HepG2 (cell line): ENCODE results near the gene NECAB2. TPM values are rescaled to one million over a fixed set of nuclear protein-coding genes. Genes with fewer than 3 reads are reported as not detected.

Experiments
- ATAC-seq: fragments of 200-7000 bp; cut with Tn5 transposase; 3 replicates; pipeline ENCODE4 v1.9.1; 2020; ENCODE audit warnings: mild to moderate bottlenecking, moderate library complexity
- BruUV-seq: library from RNA; stranded (reverse); fragments of 400-500 nt; replicated peaks from 2 replicates; lab custom pipeline; 2021; lab: Mats Ljungman, UMichigan
- CTCF ChIA-PET: fragments of 300-600 bp; formaldehyde crosslinking; extraction: SDS; loops from one replicate; lab custom pipeline; 2021; ENCODE audit warnings: low total read pairs, inconsistent platforms, low intra/inter-chr PET ratio; lab: Yijun Ruan, JAX
- POLR2A ChIA-PET: fragments of 350-600 bp; sonication (Branson Sonifier 250); formaldehyde crosslinking; loops from one replicate; lab custom pipeline; 2020; ENCODE audit warnings: antibody characterized with exemption, inconsistent platforms; lab: Yijun Ruan, JAX
- DNase-seq: peaks from one replicate; pipeline ENCODE4 v3.0.0-alpha.2; 2015; ENCODE audit warnings: low spot score
- FAIRE-seq: peaks from 3 replicates; lab custom pipeline; 2011; peaks lifted over from hg19 to GRCh38; lab: Jason Lieb, UNC
- H2AFZ ChIP-seq: one replicate; pipeline ENCODE4 v1.6.1; 2011; ENCODE audit warnings: low read length, inconsistent platforms
- H3K27ac ChIP-seq: fragments of 300-600 bp; 3 replicates; pipeline ENCODE4 v1.8.0; 2011; ENCODE audit warnings: mixed run types, mild to moderate bottlenecking, mixed read lengths, low read length, inconsistent platforms; ENCODE audit not compliant: insufficient read depth; ENCODE audit errors: extremely low read length
- H3K27me3 ChIP-seq, 2 experiments: fragments of 200-600 bp in 1 of 2; 2 replicates in 1 of 2; 3 replicates in 1 of 2; pipeline versions ENCODE4 v1.6.0 to v1.8.0; 2011; ENCODE audit warnings: low read length in 2 of 2, mild to moderate bottlenecking in 2 of 2, moderate library complexity in 2 of 2, inconsistent platforms in 1 of 2; ENCODE audit not compliant: insufficient read depth in 2 of 2, control insufficient read depth in 1 of 2
- H3K36me3 ChIP-seq, 2 experiments: fragments of 200-600 bp in 1 of 2; replicated peaks in 1 of 2; 2 replicates in 1 of 2; 3 replicates in 1 of 2; pipeline versions ENCODE4 v1.5.1 to v1.8.0; 2011; ENCODE audit warnings: low read length in 2 of 2, inconsistent platforms in 1 of 2; ENCODE audit not compliant: insufficient read depth in 2 of 2, control insufficient read depth in 1 of 2
- H3K4me1 ChIP-seq: 2 replicates; pipeline ENCODE4 v1.5.1; 2012; ENCODE audit warnings: low read length, inconsistent platforms; ENCODE audit not compliant: insufficient read depth
- H3K4me2 ChIP-seq: 2 replicates; pipeline ENCODE4 v1.6.0; 2011; ENCODE audit warnings: low read depth, low read length, inconsistent platforms
- H3K4me3 ChIP-seq, 3 experiments: fragments of 200-600 bp in 1 of 3; sonication (generic), shearing (Covaris generic) in 1 of 3; replicated peaks in 1 of 3; 2 replicates each; pipeline ENCODE4 v1.5.1; 2011 to 2016; ENCODE audit warnings: low read length in 3 of 3, inconsistent platforms in 2 of 3, low read depth in 2 of 3, mild to moderate bottlenecking in 2 of 3, control low read depth in 1 of 3, mixed read lengths in 1 of 3; ENCODE audit not compliant: insufficient read depth in 1 of 3
- H3K79me2 ChIP-seq: one replicate; pipeline ENCODE4 v1.6.1; 2011; ENCODE audit warnings: low read length, inconsistent platforms; ENCODE audit not compliant: insufficient read depth
- H3K9ac ChIP-seq: 2 replicates; pipeline ENCODE4 v1.6.0; 2011; ENCODE audit warnings: mild to moderate bottlenecking, low read depth, low read length, inconsistent platforms; ENCODE audit not compliant: insufficient read depth
- H3K9me3 ChIP-seq: 2 replicates; pipeline ENCODE4 v1.5.1; 2012; ENCODE audit warnings: mild to moderate bottlenecking, low read length
- H4K20me1 ChIP-seq: 2 replicates; pipeline ENCODE4 v1.6.0; 2011; ENCODE audit warnings: inconsistent platforms, mild to moderate bottlenecking, low read length, moderate library complexity; ENCODE audit not compliant: insufficient read depth
- CAMTA2 ChIP-seq: sonication (generic); formaldehyde crosslinking; IDR thresholded peaks from 2 replicates; pipeline ENCODE4 v1.4.0; 2020; ENCODE audit warnings: mild to moderate bottlenecking, missing genetic modification reagents, borderline replicate concordance
- HIVEP1 ChIP-seq: sonication (generic); formaldehyde crosslinking; IDR thresholded peaks from 2 replicates; pipeline ENCODE4 v1.4.0; 2020; ENCODE audit warnings: mild to moderate bottlenecking, missing genetic modification reagents
- SOX5 ChIP-seq: IDR thresholded peaks from 2 replicates; pipeline ENCODE4 v1.6.1; 2016; ENCODE audit warnings: borderline replicate concordance
- ZFYVE20 ChIP-seq: sonication (generic); formaldehyde crosslinking; IDR thresholded peaks from 2 replicates; pipeline ENCODE4 v1.8.0; 2023; ENCODE audit warnings: low read depth, mild to moderate bottlenecking, moderate library complexity, missing genetic modification reagents, borderline replicate concordance
- ZNF34 ChIP-seq: sonication (generic); formaldehyde crosslinking; IDR thresholded peaks from 2 replicates; pipeline ENCODE4 v1.4.0; 2020; ENCODE audit warnings: mild to moderate bottlenecking, missing genetic modification reagents, borderline replicate concordance
- ZNF343 ChIP-seq: sonication (generic); formaldehyde crosslinking; IDR thresholded peaks from 2 replicates; pipeline ENCODE4 v1.4.0; 2020; ENCODE audit warnings: mild to moderate bottlenecking, missing genetic modification reagents
- ZNF451 ChIP-seq: sonication (generic); formaldehyde crosslinking; IDR thresholded peaks from 2 replicates; pipeline ENCODE4 v1.5.0; 2020; ENCODE audit warnings: mild to moderate bottlenecking, missing genetic modification reagents
- ZNF563 ChIP-seq: sonication (generic); formaldehyde crosslinking; IDR thresholded peaks from 2 replicates; pipeline ENCODE4 v1.8.0; 2022; ENCODE audit warnings: mild to moderate bottlenecking, moderate library complexity, missing genetic modification reagents
- ZNF619 ChIP-seq: sonication (generic); formaldehyde crosslinking; IDR thresholded peaks from 2 replicates; pipeline ENCODE4 v1.4.0; 2020; ENCODE audit warnings: mild to moderate bottlenecking, missing genetic modification reagents
- ZNF660 ChIP-seq: sonication (generic); formaldehyde crosslinking; IDR thresholded peaks from 2 replicates; pipeline ENCODE4 v1.5.1; 2020; ENCODE audit warnings: mild to moderate bottlenecking, low read depth, missing genetic modification reagents, borderline replicate concordance
- WGBS: methylation state at CpG from one replicate; pipeline ENCODE4 v1.1.6; 2017; ENCODE audit warnings: low lambda C conversion rate; 5-methylcytosine and 5-hydroxymethylcytosine counted together
- in situ Hi-C: cut with HindIII; loops from 2 replicates; pipeline ENCODE4 v1.10.0; 2017; ENCODE audit warnings: low pct_unique_long_range_greater_than_20kb; ENCODE audit not compliant: extremely low pct_ligation_motif_present
- intact Hi-C: fragments of 100-400 bp; cut with micrococcal nuclease; formaldehyde crosslinking; loops from one replicate; pipeline ENCODE4 v1.10.0; 2022; ENCODE audit not compliant: unreplicated experiment
- polyA plus RNA-seq, 8 experiments: library from polyadenylated mRNA; depleted of rRNA in 3 of 8; stranded (reverse) in 7 of 8; unstranded in 1 of 8; fragments of >200 nt; fragmentation: Illumina TruSeq in 4 of 8; extraction: Trizol in 4 of 8; gene quantifications; 2 replicates each; pipeline versions ENCODE4 v1.2.1 to v1.2.3, GENCODE V29; 2011 to 2016; ENCODE audit warnings: low read depth in 4 of 8, missing spikeins in 1 of 8, mixed read lengths in 1 of 8; ENCODE audit not compliant: insufficient read depth in 1 of 8
- total RNA-seq, 5 experiments: library from RNA; depleted of rRNA; stranded (reverse); fragments of >200 nt; fragmentation: Illumina TruSeq; extraction: Trizol; gene quantifications; 2 replicates each; pipeline ENCODE4 v1.2.3, GENCODE V29; 2016; ENCODE audit warnings: low read depth in 1 of 5
- TF ChIP-seq, protein P1 (sequence below): sonication (generic); formaldehyde crosslinking; IDR thresholded peaks from 2 replicates; pipeline ENCODE4 v1.4.0; 2020; ENCODE audit warnings: mild to moderate bottlenecking, missing genetic modification reagents, borderline replicate concordance
- TF ChIP-seq, protein P2 (sequence below): sonication (generic); formaldehyde crosslinking; IDR thresholded peaks from 2 replicates; pipeline ENCODE4 v1.5.0; 2020; ENCODE audit warnings: missing genetic modification reagents
- TF ChIP-seq, protein P3 (sequence below): sonication (generic); formaldehyde crosslinking; IDR thresholded peaks from 2 replicates; pipeline ENCODE4 v1.4.0; 2020; ENCODE audit warnings: mild to moderate bottlenecking, missing genetic modification reagents
- TF ChIP-seq, protein P4 (sequence below): sonication (generic); formaldehyde crosslinking; IDR thresholded peaks from 2 replicates; pipeline ENCODE4 v1.4.0; 2020; ENCODE audit warnings: mild to moderate bottlenecking, low read depth, missing genetic modification reagents

The NECAB2 gene
- total and polyA plus RNA-seq, 2 of the 13 experiments (the other 11 are each of a cell fraction or from before 2014, with no cell fraction given) = 0.21 to 0.49 TPM

DNA sequence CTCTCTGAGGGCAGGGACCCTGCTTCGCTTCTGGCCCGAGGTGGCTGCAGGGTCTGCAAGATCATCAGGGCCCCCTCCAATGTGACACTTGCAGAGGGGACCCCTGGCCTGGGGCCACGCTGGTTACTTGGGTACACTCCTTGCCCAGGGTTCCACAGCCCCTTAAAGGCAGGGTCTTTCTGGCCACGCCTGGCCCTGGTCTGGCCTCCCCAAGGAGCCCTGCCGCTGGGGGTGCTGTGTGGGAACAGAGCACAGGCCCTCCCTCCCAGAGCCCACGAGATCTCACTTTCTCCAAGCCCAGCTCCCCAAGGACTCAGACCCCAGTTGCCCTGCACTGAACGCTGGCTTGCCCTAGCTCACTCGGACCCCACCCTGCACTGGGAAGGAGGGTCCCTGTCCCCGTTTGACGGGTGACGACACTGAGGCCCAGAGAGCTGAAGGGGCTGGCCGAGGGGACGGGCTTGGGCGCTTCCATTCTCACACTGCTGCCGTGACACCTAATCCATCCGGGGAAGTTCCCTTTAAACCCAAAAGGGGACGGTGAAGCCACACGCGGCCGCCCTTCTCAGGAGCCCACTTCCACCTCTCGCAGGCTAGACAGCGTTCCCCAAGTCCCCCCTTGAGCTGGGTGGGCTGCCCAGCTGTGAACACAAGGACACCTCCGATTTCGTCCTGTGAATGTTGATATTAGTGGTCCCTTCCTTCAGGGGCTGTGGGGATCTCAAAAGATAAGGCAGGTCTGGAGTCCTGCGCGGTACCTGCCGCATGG is 41.9 kb upstream of the NECAB2 start:
- H3K9me3 ChIP-seq = no peaks in the 10 kb centered on the region
- no peak overlapping the region for H3K9ac ChIP-seq
- intact Hi-C loops = loop anchor here (1.0 kb wide), 3 partner anchors 28 to 139 kb away; no protein-coding TSS in a partner anchor
- WGBS = 47% methylated on average over 25 of the region's 27 CpGs
- H3K27ac ChIP-seq = no peak overlapping the region
- H3K36me3 ChIP-seq = no peaks in the 10 kb centered on the region
- ChIA-PET POLR2A (interaction anchor here (0.9 to 5.4 kb wide), 4 partner anchors 17 to 30 kb away, joined by 4 to 46 read pairs (median 5); partner anchors contain the start of gene OSGIN1), CTCF (interaction anchor here (1.6 to 3.0 kb wide), 4 partner anchors 29 to 139 kb away, joined by 9 to 31 read pairs (median 16); partner anchors contain the start of gene OSGIN1)
- no peak for FAIRE-seq
- no peaks in the 10 kb centered on the region for H3K79me2 ChIP-seq
- no TSS peak for BruUV-seq
- H3K4me3 ChIP-seq = peak overlapping the region in 1 of 3 experiments; percentile 69; a peak in 1 of 6 replicates
- H3K27me3 ChIP-seq = peaks cover 3 to 15% of the 10 kb centered on the region in 2 experiments; a peak in 4 of 5 replicates
- peak overlapping the region; percentile 91 for H3K4me2 ChIP-seq
- no peak for DNase-seq
- no peaks in the 10 kb centered on the region for H4K20me1 ChIP-seq
- ATAC-seq = peak; percentile 15
- peaks cover 43% of the 10 kb centered on the region for H3K4me1 ChIP-seq
- H2AFZ ChIP-seq = no peak overlapping the region
- in situ Hi-C loops = loop anchor here (10.0 kb wide), 1 partner anchor 119 kb away; the partner anchor contains the start of gene SLC38A8
- TF ChIP-seq, protein P1, sequence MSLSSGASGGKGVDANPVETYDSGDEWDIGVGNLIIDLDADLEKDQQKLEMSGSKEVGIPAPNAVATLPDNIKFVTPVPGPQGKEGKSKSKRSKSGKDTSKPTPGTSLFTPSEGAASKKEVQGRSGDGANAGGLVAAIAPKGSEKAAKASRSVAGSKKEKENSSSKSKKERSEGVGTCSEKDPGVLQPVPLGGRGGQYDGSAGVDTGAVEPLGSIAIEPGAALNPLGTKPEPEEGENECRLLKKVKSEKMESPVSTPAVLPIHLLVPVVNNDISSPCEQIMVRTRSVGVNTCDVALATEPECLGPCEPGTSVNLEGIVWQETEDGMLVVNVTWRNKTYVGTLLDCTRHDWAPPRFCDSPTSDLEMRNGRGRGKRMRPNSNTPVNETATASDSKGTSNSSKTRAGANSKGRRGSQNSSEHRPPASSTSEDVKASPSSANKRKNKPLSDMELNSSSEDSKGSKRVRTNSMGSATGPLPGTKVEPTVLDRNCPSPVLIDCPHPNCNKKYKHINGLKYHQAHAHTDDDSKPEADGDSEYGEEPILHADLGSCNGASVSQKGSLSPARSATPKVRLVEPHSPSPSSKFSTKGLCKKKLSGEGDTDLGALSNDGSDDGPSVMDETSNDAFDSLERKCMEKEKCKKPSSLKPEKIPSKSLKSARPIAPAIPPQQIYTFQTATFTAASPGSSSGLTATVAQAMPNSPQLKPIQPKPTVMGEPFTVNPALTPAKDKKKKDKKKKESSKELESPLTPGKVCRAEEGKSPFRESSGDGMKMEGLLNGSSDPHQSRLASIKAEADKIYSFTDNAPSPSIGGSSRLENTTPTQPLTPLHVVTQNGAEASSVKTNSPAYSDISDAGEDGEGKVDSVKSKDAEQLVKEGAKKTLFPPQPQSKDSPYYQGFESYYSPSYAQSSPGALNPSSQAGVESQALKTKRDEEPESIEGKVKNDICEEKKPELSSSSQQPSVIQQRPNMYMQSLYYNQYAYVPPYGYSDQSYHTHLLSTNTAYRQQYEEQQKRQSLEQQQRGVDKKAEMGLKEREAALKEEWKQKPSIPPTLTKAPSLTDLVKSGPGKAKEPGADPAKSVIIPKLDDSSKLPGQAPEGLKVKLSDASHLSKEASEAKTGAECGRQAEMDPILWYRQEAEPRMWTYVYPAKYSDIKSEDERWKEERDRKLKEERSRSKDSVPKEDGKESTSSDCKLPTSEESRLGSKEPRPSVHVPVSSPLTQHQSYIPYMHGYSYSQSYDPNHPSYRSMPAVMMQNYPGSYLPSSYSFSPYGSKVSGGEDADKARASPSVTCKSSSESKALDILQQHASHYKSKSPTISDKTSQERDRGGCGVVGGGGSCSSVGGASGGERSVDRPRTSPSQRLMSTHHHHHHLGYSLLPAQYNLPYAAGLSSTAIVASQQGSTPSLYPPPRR (CRISPR knock-in tag) = 0 out of 2 replicates have a peak, but pooled peaks have one; percentile 6
- TF ChIP-seq ZNF451 (CRISPR knock-in tag) (no peak), ZNF563 (0 out of 2 replicates have a peak, but pooled peaks have one; percentile 27), SOX5 (CRISPR knock-in tag) (no peak), ZNF619 (CRISPR knock-in tag) (no peak), ZNF343 (CRISPR knock-in tag) (0 out of 2 replicates have a peak, but pooled peaks have one; percentile 56), CAMTA2 (CRISPR knock-in tag) (0 out of 2 replicates have a peak, but pooled peaks have one; percentile 33), ZFYVE20 (CRISPR knock-in tag) (no peak), ZNF34 (no peak), HIVEP1 (CRISPR knock-in tag) (0 out of 2 replicates have a peak, but pooled peaks have one; percentile 38), ZNF660 (CRISPR knock-in tag) (0 out of 2 replicates have a peak, but pooled peaks have one; percentile 48)
- TF ChIP-seq, protein P2, sequence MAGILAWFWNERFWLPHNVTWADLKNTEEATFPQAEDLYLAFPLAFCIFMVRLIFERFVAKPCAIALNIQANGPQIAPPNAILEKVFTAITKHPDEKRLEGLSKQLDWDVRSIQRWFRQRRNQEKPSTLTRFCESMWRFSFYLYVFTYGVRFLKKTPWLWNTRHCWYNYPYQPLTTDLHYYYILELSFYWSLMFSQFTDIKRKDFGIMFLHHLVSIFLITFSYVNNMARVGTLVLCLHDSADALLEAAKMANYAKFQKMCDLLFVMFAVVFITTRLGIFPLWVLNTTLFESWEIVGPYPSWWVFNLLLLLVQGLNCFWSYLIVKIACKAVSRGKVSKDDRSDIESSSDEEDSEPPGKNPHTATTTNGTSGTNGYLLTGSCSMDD (CRISPR knock-in tag) = peak; percentile 86; the same call in 1 of the 2 replicates
- TF ChIP-seq, protein P3, sequence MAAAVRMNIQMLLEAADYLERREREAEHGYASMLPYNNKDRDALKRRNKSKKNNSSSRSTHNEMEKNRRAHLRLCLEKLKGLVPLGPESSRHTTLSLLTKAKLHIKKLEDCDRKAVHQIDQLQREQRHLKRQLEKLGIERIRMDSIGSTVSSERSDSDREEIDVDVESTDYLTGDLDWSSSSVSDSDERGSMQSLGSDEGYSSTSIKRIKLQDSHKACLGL = 0 out of 2 replicates have a peak, but pooled peaks have one; percentile 29
- TF ChIP-seq, protein P4, sequence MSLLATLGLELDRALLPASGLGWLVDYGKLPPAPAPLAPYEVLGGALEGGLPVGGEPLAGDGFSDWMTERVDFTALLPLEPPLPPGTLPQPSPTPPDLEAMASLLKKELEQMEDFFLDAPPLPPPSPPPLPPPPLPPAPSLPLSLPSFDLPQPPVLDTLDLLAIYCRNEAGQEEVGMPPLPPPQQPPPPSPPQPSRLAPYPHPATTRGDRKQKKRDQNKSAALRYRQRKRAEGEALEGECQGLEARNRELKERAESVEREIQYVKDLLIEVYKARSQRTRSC (CRISPR knock-in tag) = 0 out of 2 replicates have a peak, but pooled peaks have one; percentile 40
